Measurements from ENCODE around the gene SPP1.

Gene SPP1

DNA sequence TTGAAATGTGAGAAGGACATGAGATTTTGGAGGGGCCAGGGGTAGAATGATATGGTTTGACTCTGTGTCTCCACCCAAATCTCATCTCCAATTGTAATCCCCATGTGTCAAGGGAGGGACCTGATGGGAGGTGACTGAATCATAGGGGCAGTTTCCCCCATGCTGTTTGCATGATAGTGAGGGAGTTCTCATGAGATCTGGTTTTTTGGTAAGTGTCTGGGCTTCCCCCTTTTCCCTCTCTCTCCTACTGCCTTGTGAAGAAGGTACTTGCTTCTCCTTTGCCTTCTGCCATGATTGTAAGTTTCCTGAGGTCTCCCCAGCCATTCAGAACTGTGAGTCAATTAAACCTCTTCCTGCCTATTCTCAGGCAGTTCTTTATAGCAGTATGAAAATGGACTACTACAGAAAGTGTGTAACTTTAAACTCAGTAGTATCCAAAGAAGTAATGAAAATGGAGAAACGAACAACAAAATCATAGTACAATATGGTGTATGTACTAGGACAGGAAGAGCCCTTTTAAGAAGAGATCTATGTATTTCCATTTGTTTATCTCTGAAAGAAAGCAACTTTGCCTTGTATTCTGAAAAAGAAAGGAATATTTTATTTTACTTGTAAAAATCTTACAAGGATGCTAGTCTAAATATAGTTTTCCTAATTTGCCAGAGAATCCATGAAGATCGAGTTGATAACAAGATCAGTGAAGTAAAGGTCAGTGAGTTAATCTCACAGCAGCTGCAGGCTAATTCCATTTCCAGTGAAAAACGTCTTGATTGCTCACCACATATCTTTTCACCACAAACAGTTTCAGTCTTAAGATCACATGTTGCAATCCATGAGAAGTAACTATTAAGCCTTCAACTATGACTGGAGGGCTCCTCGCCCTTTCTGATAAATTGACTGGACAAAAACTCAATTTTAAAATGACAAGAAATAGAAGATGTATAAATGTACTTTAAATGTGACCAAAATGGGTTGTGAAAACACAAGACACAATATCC lies 52.4 kb downstream of the SPP1 start:
- no peak for DNase-seq

DNA sequence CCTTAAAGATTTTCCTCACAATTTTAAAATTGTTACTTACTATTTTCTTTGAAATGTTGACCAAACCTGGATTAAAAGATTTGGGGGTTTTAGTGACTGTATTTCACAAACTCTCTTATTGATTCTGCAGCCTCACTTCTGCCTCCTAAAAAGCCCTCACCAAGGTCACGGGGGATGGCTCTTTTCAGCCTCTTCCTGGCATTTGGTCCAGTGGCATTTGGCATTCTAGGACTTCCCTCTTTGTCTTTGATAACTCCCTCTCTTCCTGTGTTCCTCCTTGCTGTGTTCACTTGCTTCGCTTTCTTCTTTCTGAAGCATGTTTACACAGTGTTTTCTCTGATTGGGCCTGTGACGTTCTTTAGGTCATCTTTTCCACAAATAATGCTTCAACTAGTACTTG lies 53.4 kb downstream of the SPP1 start:
- DNase-seq = no peak

DNA sequence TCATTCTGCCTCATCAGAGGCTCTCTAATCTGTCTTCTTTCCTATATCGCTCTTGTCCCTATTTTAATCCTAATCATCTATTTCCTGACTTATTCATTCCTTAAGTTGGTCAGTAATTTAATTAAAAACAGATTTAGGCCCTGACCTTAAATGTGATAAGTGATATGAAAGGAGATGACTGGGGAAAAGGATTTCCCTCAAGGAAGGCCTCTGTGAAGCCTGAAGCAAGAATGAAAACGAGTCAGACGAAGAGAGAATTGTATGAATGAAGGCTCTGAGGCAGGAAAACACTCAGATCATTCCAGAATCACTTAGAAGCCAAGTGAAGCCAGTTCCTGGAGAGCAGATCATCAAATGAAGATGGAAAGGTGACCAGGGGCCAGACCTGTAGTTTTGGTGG lies 54.0 kb downstream of the SPP1 start:
- DNase-seq = no peak

DNA sequence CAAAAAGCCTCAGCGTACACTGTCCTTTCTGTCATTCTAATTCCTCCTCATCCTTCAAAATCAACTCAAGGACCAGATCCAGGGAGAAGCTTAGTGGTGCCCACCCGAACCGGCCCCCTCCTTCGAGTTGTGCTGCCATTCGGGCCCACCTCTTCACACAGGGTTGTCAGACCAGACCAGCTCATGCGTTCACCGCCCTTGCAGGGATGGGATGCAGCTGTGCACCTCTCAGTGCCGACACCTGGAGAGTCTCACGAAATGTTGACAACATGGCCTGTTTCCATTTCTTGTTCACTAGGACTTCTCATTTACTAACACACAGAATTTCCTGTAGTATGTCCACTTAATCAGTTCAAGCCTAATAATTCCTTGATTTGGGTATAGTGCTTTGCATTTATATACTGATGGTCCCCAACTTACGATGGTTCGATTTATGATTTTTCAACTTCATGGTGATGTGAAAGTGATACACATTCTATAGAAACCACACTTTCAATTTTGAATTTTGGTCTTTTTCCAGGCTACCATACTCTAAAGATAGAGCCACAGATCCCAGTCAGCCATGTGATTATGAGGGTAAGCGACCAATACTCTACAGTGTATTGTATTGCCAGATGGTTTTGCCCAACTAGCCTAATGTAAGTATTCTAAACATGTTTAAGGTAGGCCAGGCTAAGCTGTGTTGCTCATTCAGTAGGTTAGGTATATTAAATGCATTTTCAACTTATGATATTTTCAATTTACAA lies 55.2 kb downstream of the SPP1 start:
- no peak for DNase-seq
